NCI-H2227 (cell line): Measurements from ENCODE around the gene LRRC49.
"Not testable (repeated sequence)": the region's sequence is repeated elsewhere in the genome, so short reads cannot be mapped to it uniquely, and the experiment has no call there.

Experiments
- DNase-seq: peaks from one replicate; lab custom pipeline; 2025; ENCODE audit not compliant: unreplicated experiment; lab: John Stamatoyannopoulos, UW

The LRRC49 gene, protein sequence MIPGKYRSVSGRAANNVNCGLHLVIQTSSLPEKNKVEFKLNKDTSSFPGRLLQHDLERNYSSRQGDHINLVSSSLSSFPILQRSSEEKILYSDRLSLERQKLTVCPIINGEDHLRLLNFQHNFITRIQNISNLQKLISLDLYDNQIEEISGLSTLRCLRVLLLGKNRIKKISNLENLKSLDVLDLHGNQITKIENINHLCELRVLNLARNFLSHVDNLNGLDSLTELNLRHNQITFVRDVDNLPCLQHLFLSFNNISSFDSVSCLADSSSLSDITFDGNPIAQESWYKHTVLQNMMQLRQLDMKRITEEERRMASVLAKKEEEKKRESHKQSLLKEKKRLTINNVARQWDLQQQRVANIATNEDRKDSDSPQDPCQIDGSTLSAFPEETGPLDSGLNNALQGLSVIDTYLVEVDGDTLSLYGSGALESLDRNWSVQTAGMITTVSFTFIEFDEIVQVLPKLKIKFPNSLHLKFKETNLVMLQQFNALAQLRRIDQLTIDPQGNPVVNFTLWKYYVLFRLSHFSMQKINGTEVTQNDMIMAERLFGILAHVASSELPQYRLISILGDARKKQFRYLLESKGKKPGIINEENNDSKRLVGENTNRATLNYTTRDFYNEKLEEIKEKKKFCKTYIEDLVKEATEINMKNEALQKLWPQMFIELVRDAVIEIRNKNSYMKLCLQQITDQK

DNA sequence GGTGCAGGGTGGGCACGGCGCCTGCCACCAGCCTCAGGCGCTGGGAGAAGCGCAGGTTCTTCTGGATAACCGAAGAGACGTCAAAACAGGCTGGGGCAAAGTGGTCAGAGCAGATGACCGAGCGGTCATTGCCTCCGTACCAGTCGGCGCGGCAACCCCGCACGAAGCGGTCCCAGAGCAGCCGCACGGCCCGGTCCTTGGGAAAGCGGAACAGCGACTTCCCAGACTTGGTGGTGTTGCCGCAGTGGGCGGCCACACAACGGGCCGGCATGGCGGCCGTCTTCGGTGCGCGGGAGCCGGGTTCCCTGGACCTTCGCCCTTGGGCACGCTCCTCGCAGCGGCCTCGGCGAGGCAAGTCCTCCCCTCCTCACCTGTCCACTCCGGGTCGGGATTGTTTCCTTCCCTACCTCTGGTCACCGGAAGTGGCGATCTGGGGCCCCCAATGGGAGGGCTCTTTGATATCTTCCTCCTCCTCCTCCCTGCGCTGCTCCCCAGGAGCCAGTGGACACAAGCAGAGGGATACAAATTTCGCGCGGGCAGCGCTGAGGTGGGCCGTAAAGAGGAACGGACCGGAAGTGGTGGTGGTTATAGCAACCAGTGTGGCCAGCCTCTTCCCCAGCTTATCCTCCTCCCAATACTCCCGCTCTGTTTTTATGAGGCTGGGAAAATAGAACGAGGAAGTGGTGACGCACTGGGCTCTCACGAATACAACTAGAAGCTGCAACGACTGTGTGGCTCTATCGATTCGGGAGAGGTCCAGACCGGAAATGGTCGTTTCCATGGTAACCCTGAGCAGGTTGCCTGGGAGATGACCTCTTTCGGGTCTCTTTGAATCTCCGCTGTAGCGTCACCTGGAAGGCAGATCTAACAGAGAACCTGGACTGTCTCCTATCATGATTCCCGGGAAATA lies at the start of gene LRRC49, which contains the start of gene THAP10:
Gene LRRC49 (plus strand): TSS at position 825 of the 910 bp plus-strand sequence. CDS start 69 bp downstream, at position 894.
Gene THAP10 (minus strand): TSS at position 432 of the 910 bp plus-strand sequence. CDS start 161 bp downstream, at position 271.
- DNase-seq: peak; percentile 96

DNA sequence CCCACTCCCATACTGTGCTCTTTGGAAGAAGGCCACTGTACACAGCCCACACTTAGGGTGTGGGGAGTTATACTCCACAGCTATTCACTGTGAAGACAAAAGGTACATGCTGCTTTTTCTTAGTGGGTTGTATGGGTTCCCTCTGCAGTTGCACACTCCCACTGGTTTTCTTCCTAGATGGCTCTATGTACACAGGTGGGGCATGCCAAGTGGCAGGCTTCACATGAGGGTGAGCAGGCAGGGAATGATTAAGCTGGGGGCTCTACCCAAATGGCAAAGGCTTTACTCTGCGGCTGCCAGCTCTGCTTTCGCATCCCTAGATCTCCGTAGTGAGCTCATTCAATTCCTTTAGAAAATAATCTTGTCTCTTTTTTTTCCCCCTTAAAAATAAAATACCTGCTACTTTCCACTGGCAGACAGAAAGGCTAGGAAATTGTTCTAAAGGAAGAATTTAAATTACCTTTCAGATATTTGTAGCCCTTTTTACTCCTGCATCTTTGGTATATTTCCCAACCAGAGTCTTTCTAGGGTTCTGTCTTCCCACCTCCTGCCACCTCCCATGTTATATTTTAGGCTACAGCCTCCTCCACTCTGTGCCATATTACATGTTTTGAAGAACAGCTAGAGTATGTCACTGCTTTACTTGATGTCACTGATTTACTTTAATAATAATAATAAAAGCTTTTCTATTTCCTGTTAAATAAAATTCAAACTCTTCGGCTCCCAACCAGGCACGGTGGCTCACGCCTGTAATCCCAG lies 46.8 kb upstream of the LRRC49 start:
- DNase-seq: no peak

DNA sequence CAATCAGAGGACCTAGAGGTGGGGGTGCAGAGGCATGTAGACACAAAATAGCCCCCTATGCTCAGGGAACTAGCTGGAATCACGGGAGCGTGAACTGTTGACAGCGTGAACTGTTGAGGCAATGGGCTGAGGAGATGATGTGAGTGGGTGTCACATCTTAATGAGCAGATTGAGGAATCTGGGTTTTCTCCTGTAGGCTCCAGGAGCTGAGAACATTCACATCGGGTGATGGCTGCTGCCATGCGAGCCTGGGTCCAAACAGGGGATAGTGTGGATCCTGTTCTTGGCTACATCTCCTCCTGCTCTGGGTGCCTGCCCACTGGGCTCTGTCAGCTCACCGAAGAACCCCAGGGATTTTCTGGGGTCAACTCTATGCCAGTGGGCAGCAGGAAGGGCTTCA lies 40.7 kb upstream of the LRRC49 start:
- DNase-seq: no peak

DNA sequence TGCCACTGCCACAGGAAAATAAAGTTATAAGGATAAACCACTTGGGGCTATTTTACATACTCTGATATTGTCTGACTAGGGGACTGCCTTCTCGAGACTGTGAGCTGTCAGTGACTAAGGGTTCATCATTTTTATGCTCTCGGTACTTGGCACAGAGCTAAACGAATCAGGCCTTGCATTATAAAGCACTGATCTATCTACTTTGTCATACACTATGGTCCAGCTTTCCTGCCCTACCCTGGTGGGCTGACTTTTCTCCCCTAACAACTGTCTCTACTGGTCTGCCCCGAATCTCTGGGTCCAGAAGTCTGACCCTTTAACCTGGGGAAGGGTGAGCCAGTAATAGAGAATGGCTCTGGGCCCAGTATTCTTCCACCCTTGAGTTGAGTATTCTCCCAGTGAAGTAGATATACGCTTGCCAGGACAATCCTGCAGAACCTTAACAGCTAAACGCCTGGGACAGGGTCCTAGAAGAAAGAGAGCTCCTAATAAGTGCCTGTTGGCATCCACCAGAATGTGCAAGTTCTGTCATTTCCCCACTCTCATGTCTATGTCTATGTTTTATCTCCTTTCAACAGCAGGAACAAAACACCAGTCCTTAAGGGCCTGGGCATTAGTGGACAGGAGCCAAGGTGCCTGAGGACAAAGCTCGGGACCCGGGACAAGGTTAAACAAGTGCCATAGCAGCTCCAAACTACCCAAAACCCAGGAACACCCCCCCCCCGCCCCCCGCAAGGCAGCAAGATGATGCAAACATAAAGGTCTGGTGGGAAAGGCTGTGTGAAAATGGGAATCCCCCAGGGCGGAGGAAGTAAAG lies 39.9 kb upstream of the LRRC49 start:
- no peak for DNase-seq

DNA sequence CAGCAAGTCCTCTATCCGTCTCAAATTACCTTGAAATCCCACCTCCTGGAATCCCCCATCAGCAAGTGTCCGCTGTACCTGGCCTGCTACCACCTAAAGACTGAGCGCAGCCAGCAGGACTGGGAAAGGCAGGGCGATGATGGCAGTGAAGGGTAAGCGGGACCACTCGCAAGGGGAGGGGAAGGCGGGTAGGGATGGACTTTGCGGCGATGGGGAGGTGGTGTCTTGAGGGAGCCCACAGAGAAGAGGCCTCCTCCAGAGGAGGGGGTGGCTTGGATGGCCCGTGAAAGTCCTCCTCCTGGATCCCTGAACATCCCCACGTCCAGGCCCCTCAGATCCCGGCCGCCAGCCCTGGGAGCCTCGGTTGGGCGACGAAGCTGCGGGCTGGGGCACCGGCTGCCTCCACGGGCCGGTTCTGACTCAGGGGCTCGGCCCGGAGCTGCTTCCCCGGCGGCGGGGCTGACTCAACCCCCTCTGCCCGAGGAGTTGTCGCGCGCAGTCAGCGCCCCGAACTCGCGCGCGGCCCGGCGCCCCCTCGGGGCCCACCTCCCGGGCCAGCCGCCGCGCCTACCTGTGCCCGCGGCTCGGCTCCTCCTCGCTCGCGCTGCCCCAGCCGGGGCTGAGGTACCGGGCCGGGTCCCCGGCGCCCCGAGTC lies 39.2 kb upstream of the LRRC49 start:
- DNase-seq: peak; percentile 64

DNA sequence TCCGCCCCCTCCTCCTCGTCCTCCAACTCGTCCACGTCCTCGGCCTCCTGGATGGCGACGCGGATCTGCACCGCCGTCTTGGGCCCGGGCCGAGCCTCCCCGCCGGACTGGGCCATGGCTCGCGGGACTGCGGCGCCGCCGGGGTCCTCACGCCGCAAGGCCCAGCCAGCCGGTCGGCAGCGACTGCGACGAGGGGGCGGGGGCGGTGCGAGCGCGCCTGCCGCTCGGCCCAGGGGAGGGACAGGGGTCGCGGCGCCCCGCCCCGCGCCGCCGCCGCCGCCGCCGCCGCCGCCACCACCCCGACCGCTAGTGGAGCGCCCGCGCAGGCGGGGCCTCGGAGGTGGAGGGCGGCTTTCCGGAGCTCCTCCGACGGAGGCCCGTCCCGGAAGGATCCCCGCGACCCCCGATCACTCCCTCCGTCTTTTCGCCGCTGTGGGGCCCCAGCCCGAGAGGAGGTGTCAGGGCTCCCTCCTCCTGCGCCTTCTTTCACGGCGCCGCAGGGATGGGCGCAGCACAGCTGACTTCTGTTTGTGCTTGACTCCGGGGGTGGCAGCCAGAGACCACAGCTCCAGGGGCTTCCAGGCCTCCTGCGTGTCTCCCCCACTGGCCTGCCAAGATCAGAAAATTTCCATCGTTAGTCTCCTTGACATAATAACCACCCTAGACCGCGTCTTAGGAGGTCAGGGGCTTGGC lies 38.5 kb upstream of the LRRC49 start, which contains the start of gene LARP6:
Gene LARP6 (minus strand): TSS at position 185 of the 693 bp plus-strand sequence. CDS start 69 bp downstream, at position 116.
- DNase-seq: peak; percentile 69

DNA sequence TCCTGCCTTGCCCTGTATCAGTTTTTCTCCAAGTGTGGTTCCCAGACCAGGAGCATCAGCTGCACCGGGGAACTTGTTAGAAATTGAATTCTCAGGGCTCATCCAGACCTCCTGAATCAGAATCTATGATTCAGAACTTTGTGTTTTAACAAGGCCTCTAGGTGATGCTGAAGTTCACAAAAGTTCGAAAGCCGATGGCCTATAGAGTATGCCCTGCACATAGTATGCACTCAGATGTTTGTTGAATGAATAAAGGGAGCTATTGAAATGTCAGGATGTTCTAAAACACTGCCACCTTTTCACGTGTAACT lies 38.0 kb upstream of the LRRC49 start:
- DNase-seq: no peak

DNA sequence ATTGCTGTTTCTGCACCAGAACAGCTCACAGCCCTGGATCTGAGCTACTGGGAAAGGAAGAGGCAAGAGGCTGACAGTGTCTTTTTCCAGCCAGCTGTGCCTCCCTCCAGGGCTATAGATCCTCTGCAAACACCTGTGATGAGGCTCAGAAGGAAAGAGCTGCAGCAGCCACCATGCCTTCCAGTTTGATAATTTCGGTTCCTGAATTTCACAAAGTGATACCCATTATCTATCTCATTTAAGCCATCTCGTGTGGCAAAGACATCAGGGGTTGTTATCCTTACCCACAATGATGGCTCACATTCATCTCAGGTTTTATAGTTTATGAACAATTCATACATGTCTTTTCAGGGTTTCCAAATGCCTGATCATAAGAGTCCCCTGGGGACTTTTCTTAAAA lies 36.9 kb upstream of the LRRC49 start:
- DNase-seq: no peak

DNA sequence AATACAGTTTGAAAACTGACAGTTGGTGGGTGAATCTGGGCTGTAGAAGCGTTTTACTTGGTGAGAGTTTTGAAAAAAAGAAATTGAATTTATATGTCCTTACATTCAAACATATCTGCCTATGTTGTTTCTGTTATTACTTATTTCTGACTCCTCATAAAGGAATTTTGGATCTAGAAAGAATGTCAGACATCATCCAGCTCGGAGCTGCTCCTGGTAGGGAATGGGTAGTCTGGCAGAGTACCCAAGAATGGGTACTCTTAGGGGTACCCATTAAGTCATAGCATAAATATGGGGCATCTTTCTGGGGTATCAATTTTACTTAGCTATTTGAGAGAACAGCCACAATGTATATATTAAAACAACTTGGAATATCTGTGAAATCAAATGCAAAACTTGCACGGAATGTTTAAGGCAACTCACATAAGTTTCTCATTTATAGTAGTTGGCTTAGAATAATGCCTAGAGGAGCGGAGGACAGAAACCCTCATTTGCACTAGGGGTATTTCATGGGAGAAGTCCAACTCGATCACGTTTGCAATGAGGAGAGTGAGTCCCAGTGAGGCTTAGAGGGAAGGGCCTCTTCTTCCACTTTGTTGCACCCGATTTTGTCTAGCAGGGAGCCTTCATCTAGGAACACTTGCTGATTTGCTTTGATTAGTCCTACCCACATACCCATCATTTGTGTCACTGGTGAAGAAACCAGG lies 36.3 kb upstream of the LRRC49 start:
- no peak for DNase-seq

DNA sequence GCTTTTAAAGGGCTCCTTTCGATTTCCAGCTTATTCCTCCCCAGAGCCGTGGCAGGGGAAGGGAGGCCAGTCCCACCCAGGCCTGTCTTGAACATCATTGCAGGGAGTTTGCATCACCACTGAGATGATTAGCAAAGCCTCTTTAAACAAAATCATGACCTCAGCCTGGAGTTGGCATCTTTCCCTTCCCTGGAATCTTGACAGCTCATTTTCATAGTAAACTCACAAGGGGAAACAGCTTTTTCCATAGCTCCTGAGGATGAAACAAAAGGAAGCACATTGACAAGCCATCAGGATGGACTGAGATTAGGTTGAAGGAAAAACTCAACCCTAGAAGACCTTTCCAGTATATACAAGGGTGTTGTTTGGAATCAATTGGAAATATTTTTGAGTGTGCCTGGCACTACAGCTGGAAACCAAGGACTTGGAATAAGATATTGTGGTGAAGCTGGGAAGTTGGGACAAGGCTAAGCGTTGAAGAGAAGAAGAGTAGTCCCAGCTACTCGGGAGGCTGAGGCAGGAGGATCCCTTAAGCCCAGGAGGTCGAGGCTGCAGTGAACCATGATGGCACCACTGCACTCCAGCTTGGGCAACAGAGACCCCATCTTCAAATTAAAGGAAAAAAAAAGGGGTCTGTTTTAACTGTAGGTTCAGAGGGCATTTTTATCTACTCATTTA lies 35.6 kb upstream of the LRRC49 start:
- no peak for DNase-seq

DNA sequence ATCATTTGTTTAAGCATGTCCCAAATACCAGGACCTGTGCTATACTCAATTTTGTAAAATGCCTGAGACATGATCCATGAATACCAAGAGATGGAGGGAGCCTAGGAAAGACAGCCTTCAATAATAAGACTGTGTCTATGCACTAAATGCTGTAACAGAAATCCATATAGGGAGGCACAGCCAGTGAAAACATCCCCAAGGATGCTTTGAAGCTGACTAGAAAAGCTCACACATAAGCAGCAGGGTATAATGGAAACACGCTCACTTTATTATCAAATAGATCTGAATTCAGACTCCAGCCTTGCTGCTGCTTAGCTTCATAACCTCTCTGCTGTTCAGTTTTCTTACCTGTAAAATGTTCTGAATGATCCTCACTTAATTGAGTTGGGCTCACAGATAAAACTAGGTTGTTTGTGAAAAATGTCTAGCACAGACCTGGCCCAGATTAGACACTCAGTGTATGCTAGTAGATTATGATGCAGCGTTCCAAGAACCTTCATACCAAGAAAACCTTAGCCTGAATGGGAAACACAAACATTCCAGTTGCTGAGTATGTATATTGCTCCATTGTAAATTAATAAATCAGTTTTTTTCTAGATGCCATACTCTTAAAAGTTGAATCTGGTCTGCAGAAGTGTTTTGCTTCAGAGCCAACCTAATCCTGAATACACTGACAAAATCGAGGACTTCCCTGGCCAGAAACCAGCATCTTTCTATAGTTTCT lies 34.9 kb upstream of the LRRC49 start:
- DNase-seq: no peak

DNA sequence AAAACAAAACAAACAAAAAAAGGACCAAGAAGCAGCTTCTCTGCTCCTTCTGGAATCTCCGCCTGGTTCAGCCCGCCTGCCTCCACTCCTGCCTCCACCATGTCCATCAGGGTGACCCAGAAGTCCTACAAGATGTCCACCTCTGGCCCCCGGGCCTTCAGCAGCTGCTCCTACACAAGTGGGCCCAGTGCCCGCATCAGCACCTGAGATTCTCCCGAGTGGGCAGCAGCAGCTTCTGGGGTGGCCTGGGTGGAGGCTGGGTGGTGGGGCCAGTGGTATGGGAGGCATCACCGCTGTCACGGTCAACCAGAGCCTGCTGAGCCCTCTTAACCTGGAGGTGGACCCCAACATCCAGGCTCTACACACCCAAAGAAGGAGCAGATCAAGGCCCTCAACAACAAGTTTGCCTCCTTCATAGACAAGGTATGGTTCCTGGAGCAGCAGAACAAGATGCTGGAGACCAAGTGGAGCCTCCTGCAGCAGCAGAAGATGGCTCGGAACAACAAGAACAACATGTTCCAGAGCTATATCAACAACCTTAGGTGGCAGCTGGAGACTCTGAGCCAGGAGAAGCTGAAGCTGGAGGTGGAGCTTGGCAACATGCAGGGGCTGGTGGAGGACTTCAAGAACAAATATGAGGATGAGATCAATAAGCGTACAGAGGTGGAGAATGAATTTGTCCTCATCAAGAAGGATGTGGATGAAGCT lies 33.9 kb upstream of the LRRC49 start:
- DNase-seq: not testable (repeated sequence)

DNA sequence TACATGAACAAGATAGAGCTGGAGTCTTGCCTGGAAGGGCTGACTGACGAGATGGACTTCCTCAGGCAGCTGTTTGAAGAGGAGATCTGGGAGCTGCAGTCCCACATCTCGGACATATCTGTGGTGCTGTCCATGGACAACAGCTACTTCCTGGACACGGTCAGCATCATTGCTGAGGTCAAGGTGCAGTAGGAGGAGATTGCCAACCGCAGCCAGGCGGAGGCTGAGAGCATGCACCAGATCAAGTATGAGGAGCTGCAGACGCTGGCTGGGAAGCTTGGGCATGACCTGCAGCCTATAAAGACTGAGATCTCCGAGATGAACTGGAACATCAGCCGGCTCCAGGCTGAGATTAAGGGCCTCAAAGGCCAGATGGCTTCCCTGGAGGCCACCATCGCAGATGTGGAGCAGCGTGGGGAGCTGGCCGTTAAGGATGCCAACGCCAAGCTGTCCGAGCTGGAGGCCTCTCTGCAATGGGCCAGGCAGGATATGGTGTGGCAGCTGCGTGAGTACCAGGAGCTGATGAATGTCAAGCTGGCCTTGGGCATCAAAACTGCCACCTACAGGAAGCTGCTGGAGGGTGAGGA lies 33.2 kb upstream of the LRRC49 start:
- DNase-seq: no peak

DNA sequence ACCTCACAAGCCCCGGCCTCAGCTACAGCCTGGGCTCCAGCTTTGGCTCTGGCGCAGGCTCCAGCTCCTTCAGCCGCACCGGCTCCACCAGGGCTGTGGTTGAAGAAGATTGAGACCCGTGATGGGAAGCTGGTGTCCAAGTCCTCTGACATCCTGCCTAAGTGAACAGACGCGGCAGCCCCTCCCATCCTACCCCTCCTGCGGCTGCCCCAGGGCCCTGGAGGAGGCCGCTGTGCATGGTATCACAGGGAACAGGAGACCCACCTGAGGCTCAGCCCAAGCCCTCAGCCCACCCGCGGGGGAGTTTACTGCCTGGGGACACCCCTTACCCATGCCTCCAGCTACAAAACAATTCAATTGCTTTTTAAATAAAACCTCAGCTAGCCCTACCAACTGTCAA lies 32.6 kb upstream of the LRRC49 start:
- no peak for DNase-seq

DNA sequence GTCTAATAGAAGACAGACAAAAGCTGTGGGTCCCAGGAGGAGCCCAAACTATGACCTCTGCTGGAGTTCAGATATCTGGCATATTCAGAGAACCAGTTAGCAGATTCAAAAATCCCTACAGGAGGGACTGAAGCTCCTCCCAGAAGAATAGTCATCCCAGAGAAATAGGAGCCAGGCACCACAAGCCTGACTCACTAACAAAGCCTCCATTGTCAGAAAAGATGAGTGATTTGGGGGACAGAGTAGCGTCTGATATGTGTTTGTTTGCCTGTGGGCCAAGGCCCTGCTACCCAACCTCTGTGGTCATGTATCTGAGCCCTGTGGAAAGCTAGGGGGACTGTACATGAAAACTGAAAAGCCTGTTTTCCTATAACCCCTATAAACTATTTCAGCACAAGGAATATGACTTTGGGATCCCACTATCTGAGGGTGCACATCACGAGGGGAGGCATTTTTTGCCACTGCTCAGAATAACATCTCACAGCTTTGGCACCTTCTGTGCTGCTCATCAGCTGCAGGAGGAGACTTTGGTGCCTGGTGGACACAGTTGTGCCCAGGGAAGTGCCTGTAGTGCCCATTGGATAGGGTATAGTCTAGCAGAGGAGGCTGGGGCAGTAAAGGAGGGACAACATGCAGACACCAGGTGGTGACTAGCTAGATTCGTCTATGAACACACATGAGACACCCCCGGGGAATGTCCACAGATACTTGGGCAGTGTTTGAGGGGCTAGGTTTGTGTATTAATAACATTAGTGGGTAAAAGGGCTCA lies 29.0 kb upstream of the LRRC49 start:
- no peak for DNase-seq
